ENCODE results near the gene JMJD6. TPM values are rescaled to one million over a fixed set of nuclear protein-coding genes. Genes with fewer than 3 reads are reported as not detected.

The JMJD6 gene
- total and polyA plus RNA-seq, 9 of the 15 experiments (the other 6 are each of a cell fraction or from before 2014, with no cell fraction given), result 2.5 to 52.3 (median 36.3) TPM

DNA sequence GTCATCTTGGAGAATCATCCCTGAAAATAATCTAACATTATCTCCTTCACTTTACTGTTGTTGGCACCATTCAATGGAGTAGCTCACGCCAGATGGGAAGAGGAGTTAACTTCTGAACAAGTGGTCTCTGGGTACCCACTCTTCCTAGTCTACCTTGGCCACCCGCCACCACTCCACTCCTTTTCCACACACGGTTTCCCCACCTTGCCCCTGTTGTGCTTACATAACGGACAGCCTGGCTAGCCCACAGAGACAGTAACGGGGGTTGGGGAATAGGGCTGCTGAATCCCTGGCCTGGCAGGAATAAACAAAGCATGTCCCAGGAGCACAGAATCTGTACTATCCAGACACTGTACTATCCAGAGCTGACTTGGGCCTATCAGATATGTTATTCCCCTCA lies 12.1 kb downstream of the JMJD6 start (continued):
- TF ChIP-seq U2AF1 (optimal IDR thresholded peaks at IDR 0.05; ENCODE audit: low read depth, low read length), result no peak
- no peak for TF ChIP-seq JUND (IDR thresholded peaks at IDR 0.05; ENCODE audit: borderline replicate concordance, low read depth, low read length)
- TF ChIP-seq JUND (tag; IDR thresholded peaks at IDR 0.05; ENCODE audit: borderline replicate concordance, low read depth, low read length), result no peak

- no peaks in the 10 kb centered on the region for H3K9me3 ChIP-seq (replicated peaks; ENCODE audit: control insufficient read depth, insufficient read depth, low read depth, low read length)
- WGBS (ENCODE audit: insufficient coverage, low coverage, missing lambda C conversion rate), result 93% methylated on average over 7 of the region's 7 CpGs
- H3K79me2 ChIP-seq (ENCODE audit: control insufficient read depth, insufficient read depth, low read length), result peaks cover 12% of the 10 kb centered on the region; the same call in 2 of the 3 replicates
- H3K9ac ChIP-seq (ENCODE audit: insufficient read depth in 1 of 2, low read depth in 2 of 2, low read length in 2 of 2), result no peak overlapping the region
- peaks cover 57% of the 10 kb centered on the region for H3K36me3 ChIP-seq (ENCODE audit: control insufficient read depth, insufficient read depth, low read length)
- H3K9me1 ChIP-seq (ENCODE audit: control insufficient read depth, insufficient read depth, low read length), result peaks cover 2% of the 10 kb centered on the region
- no peak for TF ChIP-seq ZNF212 (CRISPR knock-in tag; IDR thresholded peaks at IDR 0.05)
- 0 out of 2 replicates have a peak, but pooled peaks have one; percentile 8 for TF ChIP-seq SP1 (CRISPR knock-in tag; IDR thresholded peaks at IDR 0.05)
- no peak for TF ChIP-seq ARID1B (IDR thresholded peaks at IDR 0.05)
- TF ChIP-seq BHLHE40 (IDR thresholded peaks at IDR 0.05; ENCODE audit: low read length), result no peak
- TF ChIP-seq ZNF830 (CRISPR knock-in tag; IDR thresholded peaks at IDR 0.05), result no peak
- no peak for FAIRE-seq
- H3K27ac ChIP-seq (ENCODE audit: extremely low read depth, low read depth, low read length), result no peak overlapping the region
- POLR2A ChIA-PET, result interaction anchor here (0.8 to 5.2 kb wide), 8 partner anchors 9 to 484 kb away, joined by 3 to 35 read pairs (median 4); partner anchors contain the start of genes JMJD6, METTL23, MFSD11 and SRSF2
- peaks cover 4% of the 10 kb centered on the region; the same call in 1 of the 2 replicates for H4K20me1 ChIP-seq (replicated peaks; ENCODE audit: control insufficient read depth, insufficient read depth, low read length)
- no peaks in the 10 kb centered on the region for H3K27me3 ChIP-seq (ENCODE audit: control insufficient read depth in 2 of 2, insufficient read depth in 2 of 2, low read length in 2 of 2)
- no peak for DNase-seq (ENCODE audit: extremely low read depth in 1 of 4, low spot score in 3 of 4)
- intact Hi-C loops (cut with micrococcal nuclease), result no loop called here
- H3K4me3 ChIP-seq, result no peak overlapping the region
- peaks cover 38 to 46% of the 10 kb centered on the region in 2 experiments for H3K4me1 ChIP-seq (replicated peaks in 1 of 2; ENCODE audit: control insufficient read depth in 2 of 2, insufficient read depth in 2 of 2, low read length in 2 of 2)
- ATAC-seq, result no peak
- CTCF ChIA-PET (ENCODE audit: low intra/inter-chr PET ratio), result interaction anchor here (2.2 kb wide), 1 partner anchor 190 kb away, joined by 12 read pairs; no protein-coding TSS in a partner anchor
- H3K4me2 ChIP-seq (ENCODE audit: insufficient read depth, low read length), result no peak overlapping the region
- in situ Hi-C loops (cut with MboI), result no loop called here
- no peak overlapping the region for H2AFZ ChIP-seq (ENCODE audit: low read depth, low read length)
- BruUV-seq (replicated peaks), result no TSS peak
Measured at GRCh38 chr17:76713765-76714164, 12.6 kb downstream of the JMJD6 start.
